ENCODE data around the gene MAPK8IP3.
A peak's percentile ranks its signal among the peaks of the same experiment; 100 is the strongest.
"Not testable (repeated sequence)": the region's sequence is repeated elsewhere in the genome, so short reads cannot be mapped to it uniquely, and the experiment has no call there.

Gene MAPK8IP3

DNA sequence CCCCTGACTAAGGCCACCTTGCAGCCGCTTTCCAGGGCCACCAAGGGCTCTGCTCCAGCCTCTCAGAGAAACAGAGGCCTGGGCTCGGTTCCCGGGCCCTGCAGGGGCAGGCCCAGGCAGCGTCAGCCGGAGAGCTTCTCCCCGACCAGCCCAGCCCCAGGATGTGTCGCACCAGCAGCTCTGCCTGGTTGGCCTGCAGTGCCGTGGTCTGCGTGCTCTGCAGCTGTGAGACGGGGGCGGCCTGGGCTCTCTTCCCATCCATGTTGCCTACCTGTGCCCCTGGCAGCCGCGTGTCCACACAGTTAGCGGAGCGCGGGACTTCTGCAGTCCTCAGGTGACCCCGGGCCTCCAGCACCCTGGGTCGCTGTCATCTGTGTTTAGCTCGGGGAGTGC lies 82.7 kb downstream of the MAPK8IP3 start:
- no peak for DNase-seq

DNA sequence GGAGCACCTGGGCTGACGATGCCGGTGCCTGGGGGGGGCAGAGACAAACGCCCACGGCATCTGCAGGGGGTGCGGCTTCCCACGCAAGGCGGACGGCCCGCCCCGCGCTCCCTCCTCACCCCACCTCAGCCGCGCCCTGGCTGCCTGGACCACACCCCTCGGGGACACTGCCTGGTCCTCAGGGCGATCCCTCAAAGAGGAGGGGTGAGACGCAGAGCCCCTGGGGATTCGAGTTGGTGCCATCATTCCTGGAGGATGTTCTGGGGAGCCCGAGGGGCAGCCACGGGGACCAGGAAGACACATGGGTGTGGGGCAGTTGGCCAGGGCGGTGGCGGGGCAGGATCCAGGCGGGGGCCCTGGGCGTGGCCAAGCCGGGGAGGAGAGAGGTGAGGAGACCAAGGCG lies 83.6 kb downstream of the MAPK8IP3 start:
- no peak for DNase-seq

DNA sequence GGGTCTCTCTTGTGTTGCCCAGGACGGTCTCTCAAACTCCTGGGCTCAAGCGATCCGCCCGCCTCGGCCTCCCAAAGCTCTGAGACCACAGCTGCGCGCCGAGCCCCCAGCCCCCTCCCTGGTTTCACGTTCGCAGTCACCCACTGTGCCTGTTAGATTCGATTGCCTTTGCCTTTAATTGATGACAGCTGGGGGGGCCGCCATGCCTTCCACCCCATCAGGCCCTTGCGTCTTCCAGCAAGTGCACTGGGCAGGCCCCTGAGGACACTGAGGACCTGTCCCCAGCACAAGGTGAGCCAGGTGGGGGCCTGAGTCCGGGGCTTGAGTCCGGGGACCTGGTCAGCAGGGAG lies 84.2 kb downstream of the MAPK8IP3 start:
- no peak for DNase-seq

DNA sequence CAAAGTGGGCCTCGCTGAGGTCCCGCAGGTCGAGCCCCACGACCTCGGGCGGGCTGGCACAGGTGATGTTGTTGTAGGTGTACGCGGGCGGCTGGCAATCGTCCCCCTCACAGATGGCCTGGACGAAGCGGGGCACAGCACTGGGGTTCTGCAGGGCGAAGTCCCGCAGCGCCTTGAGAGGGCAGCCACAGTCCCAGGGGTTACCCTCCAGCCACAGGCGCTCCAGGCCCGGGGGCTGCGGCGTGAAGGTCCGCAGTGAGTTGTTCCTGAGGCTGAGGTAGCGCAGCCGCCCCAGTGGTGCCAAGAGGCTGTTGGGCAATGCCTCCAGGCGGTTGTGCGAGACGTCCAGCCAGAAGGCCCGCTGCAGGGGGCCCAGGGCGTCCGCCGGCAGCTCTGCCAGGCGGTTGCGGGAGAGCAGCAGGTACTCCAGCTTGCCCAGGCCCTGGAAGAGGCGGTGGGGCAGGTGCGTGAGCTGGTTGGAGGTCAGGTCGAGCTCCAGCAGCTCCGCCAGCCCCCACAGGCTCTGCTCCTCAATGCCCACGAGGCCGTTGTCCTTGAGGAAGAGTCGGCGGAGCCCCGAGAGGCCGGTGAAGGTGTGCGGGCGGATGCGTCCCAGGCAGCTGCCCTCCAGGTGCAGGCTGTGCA lies 84.7 kb downstream of the MAPK8IP3 start:
- DNase-seq: no peak

DNA sequence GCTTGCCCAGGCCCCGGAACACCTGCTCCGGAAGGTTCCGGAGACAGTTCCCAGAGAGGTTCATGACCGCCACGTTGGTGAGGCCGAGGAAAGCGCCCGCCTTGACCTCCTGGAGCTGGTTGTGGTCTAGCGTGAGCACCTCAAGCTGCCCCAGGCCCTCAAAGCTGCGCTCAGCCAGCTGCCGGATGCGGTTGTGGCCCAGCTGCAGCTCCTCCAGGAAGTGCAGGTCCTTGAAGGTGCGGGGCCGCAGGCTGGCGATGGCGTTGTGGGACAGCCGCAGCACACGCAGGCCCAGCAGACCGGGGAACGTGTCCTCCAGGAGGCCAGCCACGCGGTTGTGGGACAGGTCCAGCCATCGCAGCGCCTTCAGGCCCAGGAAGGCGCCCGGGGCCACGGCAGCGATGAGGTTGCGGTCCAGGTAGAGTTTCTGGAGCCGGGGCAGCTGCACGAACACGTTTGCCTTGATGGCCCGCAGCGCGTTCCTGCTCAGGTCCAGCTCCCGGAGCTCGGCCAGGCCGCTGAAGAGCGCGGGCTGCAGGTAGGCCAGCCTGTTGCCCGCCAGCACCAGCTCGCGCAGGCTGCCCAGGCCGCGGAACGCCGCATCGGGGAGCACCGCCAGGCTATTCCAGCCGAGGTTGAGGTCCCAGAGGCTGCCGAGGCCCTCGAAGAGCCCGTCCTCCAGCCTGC lies 85.4 kb downstream of the MAPK8IP3 start:
- no peak for DNase-seq

DNA sequence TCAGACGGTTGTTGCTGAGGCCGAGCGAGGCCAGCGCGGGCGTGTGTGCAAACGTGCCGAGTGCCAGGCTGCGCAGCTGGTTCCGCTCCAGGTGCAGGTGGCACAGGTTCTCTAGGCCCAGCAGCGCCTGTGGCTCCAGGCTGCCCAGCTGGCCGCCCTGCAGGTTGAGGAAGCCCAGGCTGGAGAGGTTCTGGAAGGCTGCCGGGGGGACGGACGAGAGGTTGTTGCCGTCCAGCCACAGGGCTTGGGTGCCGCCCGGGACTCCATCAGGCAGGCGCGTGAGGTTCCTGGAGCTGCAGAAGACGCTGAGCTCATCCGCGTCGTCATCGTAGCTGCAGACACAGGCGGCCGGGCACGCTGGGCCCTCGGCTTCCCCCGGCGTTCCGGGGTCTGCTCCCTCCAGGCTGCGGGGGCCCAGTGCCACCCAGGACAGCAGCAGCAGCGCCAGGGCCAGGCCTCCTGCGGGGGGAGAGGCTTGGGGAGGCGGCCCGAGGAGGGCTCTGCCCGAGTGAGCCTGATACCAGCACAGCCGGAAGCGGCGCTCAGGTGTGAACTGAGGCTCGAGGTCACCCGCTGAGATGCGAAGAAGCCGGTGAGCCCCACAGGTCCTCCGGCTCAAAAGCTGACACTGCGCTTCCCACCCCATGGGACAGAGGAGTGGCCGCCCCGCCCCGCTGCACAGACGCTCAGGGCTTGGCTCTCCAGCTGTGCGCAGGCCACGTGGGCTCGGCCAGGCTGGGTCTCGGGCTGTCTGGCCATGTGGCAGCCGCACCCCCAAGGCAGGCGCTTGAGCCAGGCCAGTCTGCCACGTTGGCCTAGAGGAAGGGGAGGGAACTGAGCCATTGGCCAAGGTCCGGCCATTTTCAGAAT lies 86.2 kb downstream of the MAPK8IP3 start:
- no peak for DNase-seq

DNA sequence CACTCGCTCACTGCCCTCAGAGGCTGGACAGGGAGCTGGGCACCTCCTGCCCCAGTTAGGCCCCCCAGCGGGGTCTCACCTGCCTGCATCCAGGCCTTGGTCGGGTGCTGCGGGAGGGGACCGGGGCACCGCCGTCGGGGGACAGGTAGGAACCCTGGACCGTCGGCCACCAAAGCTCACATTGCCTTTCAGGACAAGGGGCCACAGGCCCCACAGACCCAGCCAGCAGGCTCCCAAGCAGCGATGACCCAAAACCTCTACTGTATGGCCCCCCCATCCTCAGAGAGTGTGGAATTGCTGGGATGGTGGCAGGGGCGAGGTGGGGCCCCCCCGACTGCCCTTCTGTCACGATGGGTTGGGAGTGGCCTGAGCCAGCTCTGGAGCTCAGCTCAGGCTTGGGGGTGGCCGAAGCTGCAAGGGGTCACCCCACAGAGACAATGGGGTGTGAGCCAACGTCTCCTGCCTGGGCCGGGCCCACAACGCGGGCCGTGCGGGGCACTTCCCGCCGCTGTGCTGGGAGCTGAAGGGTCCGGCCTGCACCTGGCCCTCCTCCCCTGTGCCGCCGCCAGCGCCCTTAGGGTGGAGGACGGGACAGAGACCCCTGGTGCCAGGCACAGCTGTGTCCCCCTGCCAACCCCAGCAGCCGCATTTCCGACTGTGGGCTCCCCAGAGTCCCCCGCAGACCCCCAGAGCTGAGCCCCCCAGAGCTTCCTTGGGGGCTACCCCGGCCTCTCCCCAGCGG lies 87.0 kb downstream of the MAPK8IP3 start:
- DNase-seq: no peak

DNA sequence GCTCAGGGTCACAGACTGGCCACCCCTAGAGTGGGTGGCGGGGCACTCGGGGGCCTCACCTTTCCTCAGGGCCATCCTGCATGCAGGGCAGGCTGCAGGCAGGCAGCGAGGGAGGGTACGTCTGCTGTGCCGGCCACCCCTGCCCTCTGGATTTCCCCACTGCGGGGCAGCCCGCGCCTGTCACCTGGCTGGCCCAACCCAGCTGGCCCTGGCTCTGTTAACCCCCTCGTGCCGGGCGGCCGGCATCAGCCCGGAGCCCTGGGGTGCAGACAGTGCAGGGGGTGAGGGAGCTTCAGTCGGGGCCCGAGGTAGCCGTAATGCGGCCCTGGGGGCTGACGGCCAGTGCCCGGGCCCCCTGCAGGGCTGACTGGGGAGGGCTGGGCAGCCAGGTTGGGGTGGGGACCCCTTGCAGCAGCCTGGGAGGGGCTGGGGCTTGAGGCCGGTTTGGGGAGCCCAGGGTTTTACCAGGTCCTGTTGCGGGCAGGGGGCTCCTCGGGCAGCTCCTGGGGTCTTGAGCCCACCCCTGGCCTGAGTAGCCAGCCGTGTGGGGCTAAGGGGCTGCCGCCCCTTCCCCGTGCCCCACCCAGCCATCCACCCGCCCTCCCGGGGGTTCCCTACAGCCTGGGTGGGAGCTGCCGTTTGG lies 87.7 kb downstream of the MAPK8IP3 start, which contains the start of gene IGFALS:
IGFALS (minus strand) TSS at position 128 of the 643 bp plus-strand sequence; CDS start at position 75, 53 bp downstream.
- DNase-seq: no peak

DNA sequence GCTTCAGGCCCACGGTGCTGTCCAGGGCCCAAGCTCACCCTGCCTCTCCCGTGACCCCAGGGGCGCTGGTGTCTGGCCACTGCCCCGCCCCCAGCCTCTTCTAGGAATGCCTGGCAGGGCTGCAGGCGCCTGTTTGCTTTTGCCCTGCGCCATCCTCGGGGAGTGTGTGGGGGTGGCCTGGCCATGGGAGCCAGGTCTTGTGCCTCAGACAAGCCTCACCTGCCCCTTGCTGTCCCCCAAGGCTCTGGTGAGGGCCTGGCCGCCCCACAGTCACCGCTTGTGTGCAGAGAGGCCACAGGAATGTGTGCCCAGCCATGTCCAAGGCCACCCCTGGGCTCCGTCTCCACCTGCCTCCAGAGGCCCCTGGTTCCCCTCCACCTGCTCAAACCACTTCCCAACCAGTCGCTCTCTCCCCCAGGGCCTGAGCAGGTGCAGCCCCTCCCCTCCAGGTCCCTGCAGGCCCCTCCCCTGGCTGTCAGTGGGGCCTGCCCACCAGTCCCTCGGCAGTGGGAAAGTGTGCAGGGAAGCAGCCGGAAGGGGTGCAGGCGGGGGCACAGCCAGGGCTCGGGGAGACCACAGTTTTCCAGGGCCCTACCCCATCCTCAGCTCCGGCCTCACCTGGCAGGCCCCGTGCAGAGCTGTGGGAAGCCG lies 88.4 kb downstream of the MAPK8IP3 start:
- no peak for DNase-seq

DNA sequence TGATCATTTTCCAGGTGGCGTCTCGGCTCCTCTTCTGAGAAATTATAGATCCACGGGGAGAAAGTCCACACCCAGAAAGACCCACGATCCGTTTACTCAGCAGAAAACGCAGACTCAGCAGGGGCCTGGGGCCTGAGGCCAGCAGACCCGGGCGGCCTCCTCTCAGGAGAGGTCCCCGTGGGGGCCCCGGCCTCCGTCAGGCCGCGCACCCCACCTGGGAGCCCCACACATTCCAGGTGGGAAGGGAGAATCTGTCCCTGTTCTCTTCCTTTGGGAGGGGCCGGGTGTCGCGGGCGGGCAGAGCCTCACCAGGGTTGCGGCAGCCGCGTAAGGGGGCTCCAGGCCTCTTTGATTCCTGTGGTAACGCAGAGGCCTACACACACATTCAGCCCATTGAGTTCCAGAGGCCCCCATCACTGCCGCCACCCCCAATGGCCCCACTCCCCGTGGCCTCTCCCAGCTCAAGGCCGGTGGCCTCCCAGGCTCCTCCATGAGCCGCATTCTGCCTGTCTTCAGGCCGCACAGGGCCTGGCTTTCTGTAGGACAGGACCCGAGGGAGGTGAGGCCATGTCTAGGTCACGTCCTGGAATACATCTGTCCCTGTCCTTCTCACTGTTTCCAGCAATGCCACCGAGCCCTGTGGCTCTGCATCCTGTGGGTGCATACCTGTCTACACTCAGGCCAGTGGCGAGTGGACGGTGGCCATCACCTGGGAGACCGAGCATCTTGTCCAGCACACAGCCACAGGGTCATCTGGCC lies 89.1 kb downstream of the MAPK8IP3 start:
- no peak for DNase-seq

DNA sequence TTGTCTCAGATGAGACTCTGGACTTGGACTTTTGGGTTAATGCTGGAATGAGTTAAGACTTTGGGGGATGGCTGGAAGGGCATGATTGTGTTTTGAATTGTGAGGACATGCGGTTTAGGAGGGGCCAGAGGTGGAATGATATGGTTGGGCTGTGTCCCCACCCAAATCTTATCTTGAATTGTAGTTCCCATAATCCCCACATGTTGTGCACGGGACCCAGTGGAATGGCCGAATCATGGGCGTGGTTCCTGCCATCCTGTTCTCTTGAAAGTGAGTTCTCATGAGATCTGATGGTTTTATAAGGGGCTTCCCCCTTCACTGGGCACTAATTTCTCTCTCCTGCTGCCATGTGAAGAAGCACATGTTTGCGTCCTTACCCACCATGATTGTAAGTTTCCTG lies 93.3 kb downstream of the MAPK8IP3 start:
- DNase-seq: not testable (repeated sequence)

DNA sequence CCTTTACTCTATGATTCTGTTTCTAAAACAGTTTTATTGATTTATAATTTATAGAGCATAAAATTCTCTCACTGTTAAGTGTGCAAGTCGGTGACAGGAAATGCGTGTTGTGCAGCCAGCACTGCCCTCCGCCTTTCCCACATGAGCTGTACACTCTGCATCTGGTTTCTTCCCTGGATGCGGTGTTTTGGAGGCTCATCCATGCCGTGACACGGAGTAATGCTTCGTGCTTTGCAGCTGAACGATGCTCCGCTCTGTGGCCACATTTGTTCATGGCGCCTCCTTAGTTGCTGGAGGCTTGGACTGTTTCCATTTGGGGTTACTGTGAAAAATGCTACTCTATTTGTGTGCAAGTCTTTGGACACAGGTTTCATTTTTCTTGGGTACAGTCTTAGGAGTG lies 94.7 kb downstream of the MAPK8IP3 start:
- DNase-seq: no peak

DNA sequence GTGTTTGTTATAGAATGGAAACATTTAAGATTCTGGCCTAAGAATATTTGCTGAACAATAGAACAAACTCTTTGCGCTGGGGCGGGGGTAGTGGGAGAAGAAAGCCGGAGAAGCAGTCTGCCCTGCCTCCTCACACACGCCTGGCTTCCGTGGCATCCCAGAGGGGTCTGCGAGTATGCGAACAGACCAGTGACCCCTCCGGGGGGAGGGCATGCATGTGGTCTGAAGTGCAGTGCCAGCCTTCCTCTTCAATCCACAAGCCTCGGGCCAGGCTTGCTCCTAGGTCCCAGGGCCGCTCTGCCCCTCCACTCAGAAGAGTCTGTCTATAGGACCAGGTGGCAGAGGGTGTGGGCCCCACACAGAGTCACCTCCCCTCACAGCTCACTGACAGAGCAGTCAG lies 101.6 kb downstream of the MAPK8IP3 start:
- no peak for DNase-seq

DNA sequence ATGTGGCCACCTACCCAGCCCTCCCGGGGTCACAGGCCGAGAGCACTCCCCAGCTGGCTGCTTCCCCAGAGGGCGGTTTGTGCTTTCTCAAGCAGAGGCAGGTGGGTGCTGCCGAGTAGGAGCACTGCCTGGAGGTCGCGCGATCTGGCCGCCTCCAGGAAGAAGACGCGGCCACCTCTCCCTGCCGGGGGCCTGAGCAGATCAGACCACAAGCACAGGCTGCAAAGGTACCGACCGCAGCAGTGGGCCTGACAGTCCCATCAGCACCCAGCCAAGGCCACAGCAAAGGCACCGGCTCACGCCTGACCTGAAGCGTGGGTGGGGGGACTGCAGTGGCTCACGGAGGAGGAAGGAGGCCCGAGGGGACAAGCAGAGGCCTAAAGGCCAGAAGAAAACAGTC lies 102.7 kb downstream of the MAPK8IP3 start:
- DNase-seq: no peak

DNA sequence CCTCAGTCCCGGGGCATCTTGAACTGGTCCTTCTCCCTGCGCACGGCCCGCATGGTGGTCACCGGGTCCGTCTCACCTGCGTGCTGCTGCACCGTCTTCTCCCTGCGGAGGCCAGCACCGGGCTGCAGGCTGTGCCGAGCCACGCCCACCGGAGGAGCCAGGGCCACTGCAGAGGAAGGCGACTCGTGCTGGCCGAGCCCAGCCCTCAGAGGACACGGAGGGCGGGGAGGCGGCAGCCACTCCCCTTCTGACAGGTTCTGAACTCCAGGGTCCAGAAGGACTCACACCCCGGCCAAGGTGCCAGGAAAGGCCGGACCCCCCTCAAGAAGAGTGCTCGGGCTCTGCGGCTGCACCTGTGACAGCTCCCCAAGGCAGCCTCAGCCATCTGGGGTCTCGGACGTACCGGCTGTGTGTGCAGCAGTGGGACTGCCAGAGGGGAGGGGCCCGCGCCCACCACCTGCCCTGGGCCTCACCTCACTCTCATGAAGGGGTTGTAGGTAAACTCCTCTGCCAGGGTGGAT lies 103.3 kb downstream of the MAPK8IP3 start:
- DNase-seq: no peak

DNA sequence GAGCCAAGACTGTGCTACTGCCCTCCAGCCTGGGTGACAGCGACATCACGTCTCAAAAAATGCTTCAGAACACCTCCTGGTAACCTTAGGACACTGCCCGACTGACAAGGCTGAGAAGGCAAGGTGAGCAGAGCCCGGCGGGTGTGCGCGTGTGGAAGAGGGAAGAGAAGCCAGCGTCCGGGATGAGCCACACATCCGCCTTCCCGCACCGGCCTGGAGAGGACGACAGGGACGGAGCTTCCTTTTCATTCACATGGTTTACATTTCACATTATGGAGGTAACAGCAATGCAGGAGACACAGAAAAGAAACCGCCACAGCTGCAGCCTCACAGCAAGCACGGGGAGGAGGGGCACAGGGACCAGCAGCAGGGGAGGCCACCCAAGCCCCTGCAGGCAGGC lies 104.1 kb downstream of the MAPK8IP3 start:
- no peak for DNase-seq

DNA sequence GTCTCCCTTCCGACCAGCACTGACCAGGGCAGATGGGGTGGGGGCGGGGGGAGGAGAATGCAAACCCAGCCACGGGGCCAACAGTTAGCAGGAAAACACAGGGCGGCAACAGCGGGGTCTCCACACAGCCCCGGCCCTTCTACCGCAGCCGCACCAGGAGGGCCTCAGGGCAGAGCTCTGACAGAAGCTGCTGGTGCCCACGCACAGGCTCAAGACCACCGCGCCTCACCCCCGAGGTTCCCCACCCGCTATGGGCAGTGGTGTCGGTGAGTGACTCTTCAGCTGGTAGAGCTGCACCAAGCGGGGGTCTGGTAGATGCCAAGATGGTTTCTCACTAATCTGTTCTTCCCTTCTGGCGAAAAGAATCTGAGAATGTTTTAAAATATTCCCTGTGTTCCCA lies 104.5 kb downstream of the MAPK8IP3 start:
- no peak for DNase-seq

DNA sequence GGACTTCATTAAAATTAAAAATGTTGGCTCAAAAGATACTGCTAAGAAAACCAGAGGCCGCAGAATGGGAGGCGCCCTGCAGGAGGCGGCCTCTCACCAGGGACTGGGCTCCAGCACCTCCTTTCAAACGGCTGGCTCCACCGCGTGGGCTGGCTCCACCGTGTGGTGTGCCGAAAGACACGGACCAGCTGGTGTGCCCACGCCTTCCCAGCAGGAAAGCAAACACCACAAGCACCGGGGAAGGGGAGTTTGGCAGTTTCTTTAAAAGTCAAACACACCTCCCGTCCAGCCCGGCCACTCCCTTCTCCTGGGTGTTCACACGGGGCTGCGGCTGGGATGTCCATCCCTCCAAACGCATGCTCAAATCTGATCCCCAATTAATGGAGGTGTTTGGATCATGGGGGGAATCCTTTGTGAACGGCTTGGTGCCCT lies 106.8 kb downstream of the MAPK8IP3 start:
- peak; percentile 71 to 89 (median 78) for DNase-seq

DNA sequence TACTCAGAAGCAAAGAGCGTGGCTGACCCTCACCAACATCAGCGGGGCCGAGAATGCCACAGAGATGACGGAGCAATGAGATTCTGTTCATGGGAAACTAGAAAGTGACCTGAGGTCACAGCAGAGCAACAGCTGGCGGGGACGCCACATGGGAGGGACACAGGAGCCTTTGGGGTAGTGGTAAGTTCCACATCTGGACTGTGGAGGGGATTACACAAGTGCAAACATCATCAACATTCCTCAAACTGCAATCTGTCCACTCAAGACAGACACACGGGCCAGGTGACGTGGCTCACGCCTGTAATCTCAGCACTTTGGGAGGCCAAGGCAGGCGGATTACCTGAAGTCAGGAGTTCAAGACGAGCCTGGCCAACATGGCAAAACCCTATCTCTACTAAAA lies 109.5 kb downstream of the MAPK8IP3 start:
- no peak for DNase-seq

DNA sequence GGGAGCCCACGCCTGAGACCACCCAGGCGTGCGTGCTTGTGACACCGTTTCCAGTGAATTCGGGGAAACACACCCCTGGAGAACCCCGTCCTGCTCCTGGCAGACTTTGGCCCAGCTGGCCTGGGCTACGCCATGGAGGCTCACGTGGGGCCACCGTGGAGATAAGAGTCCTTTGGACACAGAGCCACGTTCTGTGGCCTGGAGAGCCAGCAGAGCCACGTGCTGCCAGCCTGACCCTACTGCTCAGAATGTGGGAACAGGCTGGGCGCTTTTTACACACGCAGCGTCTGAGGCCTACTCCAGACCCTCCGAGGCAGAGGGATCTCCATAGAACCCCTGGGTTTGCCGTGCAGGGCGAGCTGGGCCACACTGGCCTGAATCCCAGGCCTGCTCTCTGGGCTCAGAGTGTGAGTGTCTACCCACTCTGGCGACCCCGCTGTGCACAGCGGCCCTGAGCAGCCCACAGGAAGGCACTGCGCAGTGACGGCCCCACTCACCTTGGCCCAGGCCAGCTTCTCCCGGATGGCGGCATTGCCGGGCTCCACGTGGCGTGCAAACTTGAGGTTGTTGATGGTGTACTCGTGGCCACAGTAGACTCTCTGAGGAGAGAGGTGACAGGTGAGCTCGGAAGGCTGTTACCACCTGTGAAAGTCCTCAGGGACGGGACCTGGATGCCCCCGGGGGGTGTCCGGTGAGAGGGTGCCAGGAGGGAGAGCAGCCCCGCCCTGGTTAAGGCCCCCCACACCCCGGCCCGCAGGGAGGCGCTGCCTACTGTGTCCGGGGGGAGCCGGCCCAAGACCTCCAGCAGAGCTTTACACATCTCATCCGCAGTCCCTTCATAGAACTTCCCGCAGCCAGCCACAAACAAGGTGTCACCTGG lies 110.6 kb downstream of the MAPK8IP3 start:
- DNase-seq: no peak

Data from suppressor macrophage (primary cell).